K562 (cell line): ENCODE data around the gene KATNB1. TPM values are rescaled to one million over a fixed set of nuclear protein-coding genes. Genes with fewer than 3 reads are reported as not detected.

ENCODE experiments used
- ARHGAP35 ChIP-seq: fragments of 450-650 bp; IDR thresholded peaks from 2 replicates; pipeline ENCODE4 v1.6.1; 2018; ENCODE audit not compliant: partially characterized antibody
- E2F3 ChIP-seq: fragments of 250-450 bp; sonication (Bioruptor Pico); IDR thresholded peaks from 2 replicates; pipeline ENCODE4 v1.4.0; 2020; ENCODE audit warnings: mild to moderate bottlenecking
- HDAC1 ChIP-seq, 2 experiments: fragments of 450-650 bp; IDR thresholded peaks; 2 replicates each; pipeline ENCODE4 v1.6.1; 2016 to 2017; ENCODE audit warnings: inconsistent platforms in 1 of 2, mild to moderate bottlenecking in 1 of 2, moderate library complexity in 1 of 2
- KAT2B ChIP-seq: IDR thresholded peaks from one replicate; pipeline ENCODE4 v1.6.1; 2012; ENCODE audit warnings: low read depth, mild to moderate bottlenecking, control low read depth, inconsistent platforms, low read length, moderate library complexity
- KAT8 ChIP-seq: fragments of 450-650 bp; IDR thresholded peaks from 2 replicates; pipeline ENCODE4 v1.6.1; 2016; ENCODE audit warnings: low read depth, mild to moderate bottlenecking
- NR2C1 ChIP-seq, 2 experiments: fragments of 450-650 bp; IDR thresholded peaks; 2 replicates each; pipeline ENCODE4 v1.6.1; 2017; ENCODE audit warnings: mild to moderate bottlenecking in 2 of 2, antibody characterized with exemption in 1 of 2, inconsistent platforms in 1 of 2, missing compliant biosample characterization in 1 of 2, missing genetic modification characterization in 1 of 2
- SLC30A9 ChIP-seq: fragments of 250-450 bp; sonication (Bioruptor Pico); IDR thresholded peaks from 2 replicates; pipeline ENCODE4 v1.8.0; 2022; ENCODE audit warnings: mild to moderate bottlenecking, moderate library complexity
- TCF7L2 ChIP-seq: fragments of 150-350 bp; IDR thresholded peaks from 2 replicates; pipeline ENCODE4 v1.6.1; 2016; ENCODE audit warnings: low read depth, mild to moderate bottlenecking, low read length, moderate library complexity
- ZNF347 ChIP-seq: fragments of 450-650 bp; formaldehyde crosslinking; IDR thresholded peaks from 2 replicates; pipeline ENCODE4 v1.4.0; 2020; ENCODE audit warnings: low read depth, mild to moderate bottlenecking, moderate library complexity
- ZNF644 ChIP-seq: fragments of 200-800 bp; sonication (Bioruptor generic); IDR thresholded peaks from 2 replicates; pipeline ENCODE4 v1.6.1; 2016; ENCODE audit warnings: low read depth, missing genetic modification characterization, missing compliant biosample characterization
- polyA plus RNA-seq, 8 experiments: library from polyadenylated mRNA; depleted of rRNA in 4 of 8; stranded (reverse) in 5 of 8; unstranded in 3 of 8; fragments of >200 nt; fragmentation: Nextera tagmentation in 2 of 8; fragmentation: Illumina TruSeq in 1 of 8; extraction: Ambion mirVana in 2 of 8; extraction: Trizol in 1 of 8; gene quantifications; 2 replicates each; pipeline versions ENCODE4 v1.2.1 to v1.2.3, GENCODE V29; 2011 to 2014; ENCODE audit warnings: inconsistent platforms in 1 of 8, missing spikeins in 1 of 8
- total RNA-seq, 7 experiments: library from RNA; depleted of rRNA in 6 of 7; stranded (reverse); fragments of >200 nt in 6 of 7; fragmentation: Illumina TruSeq in 2 of 7; extraction: Trizol in 2 of 7; gene quantifications; 2 replicates each; pipeline versions ENCODE4 v1.2.1 to v1.2.3, GENCODE V29; 2011 to 2021; ENCODE audit warnings: low replicate concordance in 1 of 7
- TF ChIP-seq, protein P1 (sequence below): fragments of 450-650 bp; conservative IDR thresholded peaks from 2 replicates; pipeline ENCODE4 v1.6.1; 2016; ENCODE audit warnings: missing genetic modification characterization, low read depth, mild to moderate bottlenecking, missing compliant biosample characterization, moderate library complexity
- TF ChIP-seq, protein P2 (sequence below): sonication (generic); formaldehyde crosslinking; IDR thresholded peaks from 2 replicates; pipeline ENCODE4 v1.8.0; 2022; ENCODE audit warnings: missing genetic modification reagents, mild to moderate bottlenecking, moderate library complexity, borderline replicate concordance
- TF ChIP-seq, protein P3 (sequence below): sonication (generic); formaldehyde crosslinking; IDR thresholded peaks from 2 replicates; pipeline ENCODE4 v1.8.0; 2022; ENCODE audit warnings: mild to moderate bottlenecking, missing genetic modification reagents
- TF ChIP-seq, protein P4 (sequence below): sonication (generic); formaldehyde crosslinking; IDR thresholded peaks from 2 replicates; pipeline ENCODE4 v1.5.0; 2020; ENCODE audit warnings: missing genetic modification reagents
- TF ChIP-seq, protein P5 (sequence below): fragments of 450-650 bp; formaldehyde crosslinking; conservative IDR thresholded peaks from 2 replicates; pipeline ENCODE4 v1.4.0; 2022; ENCODE audit warnings: mild to moderate bottlenecking, missing genetic modification characterization
- TF ChIP-seq, protein P6 (sequence below): fragments of 250-450 bp; sonication (Bioruptor Pico); IDR thresholded peaks from 2 replicates; pipeline ENCODE4 v1.8.0; 2021; ENCODE audit warnings: moderate library complexity, mild to moderate bottlenecking, inconsistent platforms

The KATNB1 gene
- total and polyA plus RNA-seq, 9 of the 15 experiments (the other 6 are each of a cell fraction or from before 2014, with no cell fraction given): 1.2 to 52.6 (median 21.9) TPM

DNA sequence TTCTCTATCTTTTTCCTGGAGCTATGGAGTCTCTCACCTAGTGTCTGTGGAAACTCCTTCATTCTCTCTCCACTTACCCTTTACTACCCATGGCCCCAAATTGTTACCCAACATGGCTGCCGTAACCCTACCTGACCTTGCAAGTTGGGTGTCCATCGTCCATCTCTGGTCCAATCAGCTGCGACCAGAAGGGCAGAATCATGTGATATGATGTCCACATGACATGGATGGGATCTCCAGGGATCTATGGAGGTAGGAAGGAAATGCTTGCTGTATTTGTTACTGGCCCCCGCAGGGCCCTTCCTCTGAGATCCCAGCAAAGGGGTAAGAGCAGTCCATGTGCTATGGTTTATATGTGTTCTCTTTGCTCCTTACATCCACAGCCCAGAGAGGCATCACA lies 49.0 kb upstream of the KATNB1 start (continued):
- TF ChIP-seq, protein P1, sequence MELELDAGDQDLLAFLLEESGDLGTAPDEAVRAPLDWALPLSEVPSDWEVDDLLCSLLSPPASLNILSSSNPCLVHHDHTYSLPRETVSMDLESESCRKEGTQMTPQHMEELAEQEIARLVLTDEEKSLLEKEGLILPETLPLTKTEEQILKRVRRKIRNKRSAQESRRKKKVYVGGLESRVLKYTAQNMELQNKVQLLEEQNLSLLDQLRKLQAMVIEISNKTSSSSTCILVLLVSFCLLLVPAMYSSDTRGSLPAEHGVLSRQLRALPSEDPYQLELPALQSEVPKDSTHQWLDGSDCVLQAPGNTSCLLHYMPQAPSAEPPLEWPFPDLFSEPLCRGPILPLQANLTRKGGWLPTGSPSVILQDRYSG: 0 out of 2 replicates have a peak, but pooled peaks have one; percentile 24
- no peak for TF ChIP-seq HDAC1 (IDR thresholded peaks at IDR 0.05)
- TF ChIP-seq, protein P2, sequence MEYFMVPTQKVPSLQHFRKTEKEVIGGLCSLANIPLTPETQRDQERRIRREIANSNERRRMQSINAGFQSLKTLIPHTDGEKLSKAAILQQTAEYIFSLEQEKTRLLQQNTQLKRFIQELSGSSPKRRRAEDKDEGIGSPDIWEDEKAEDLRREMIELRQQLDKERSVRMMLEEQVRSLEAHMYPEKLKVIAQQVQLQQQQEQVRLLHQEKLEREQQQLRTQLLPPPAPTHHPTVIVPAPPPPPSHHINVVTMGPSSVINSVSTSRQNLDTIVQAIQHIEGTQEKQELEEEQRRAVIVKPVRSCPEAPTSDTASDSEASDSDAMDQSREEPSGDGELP (CRISPR knock-in tag): 0 out of 2 replicates have a peak, but pooled peaks have one; percentile 14
- no peak for TF ChIP-seq ARHGAP35
- TF ChIP-seq TCF7L2: no peak
- no peak for TF ChIP-seq SLC30A9
- TF ChIP-seq KAT8: no peak
- TF ChIP-seq NR2C1 (IDR thresholded peaks at IDR 0.05): no peak
- peak; percentile 33; the same call in 1 of the 2 replicates for TF ChIP-seq NR2C1 (tag; IDR thresholded peaks at IDR 0.05)
- TF ChIP-seq E2F3 (CRISPR knock-in tag): no peak
- TF ChIP-seq ZNF347 (CRISPR knock-in tag): no peak
- TF ChIP-seq, protein P3, sequence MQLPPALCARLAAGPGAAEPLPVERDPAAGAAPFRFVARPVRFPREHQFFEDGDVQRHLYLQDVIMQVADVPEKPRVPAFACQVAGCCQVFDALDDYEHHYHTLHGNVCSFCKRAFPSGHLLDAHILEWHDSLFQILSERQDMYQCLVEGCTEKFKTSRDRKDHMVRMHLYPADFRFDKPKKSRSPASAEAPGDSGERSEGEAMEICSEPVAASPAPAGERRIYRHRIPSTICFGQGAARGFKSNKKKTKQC (CRISPR knock-in tag): no peak
- no peak for TF ChIP-seq ZNF644 (tag)
- TF ChIP-seq, protein P4, sequence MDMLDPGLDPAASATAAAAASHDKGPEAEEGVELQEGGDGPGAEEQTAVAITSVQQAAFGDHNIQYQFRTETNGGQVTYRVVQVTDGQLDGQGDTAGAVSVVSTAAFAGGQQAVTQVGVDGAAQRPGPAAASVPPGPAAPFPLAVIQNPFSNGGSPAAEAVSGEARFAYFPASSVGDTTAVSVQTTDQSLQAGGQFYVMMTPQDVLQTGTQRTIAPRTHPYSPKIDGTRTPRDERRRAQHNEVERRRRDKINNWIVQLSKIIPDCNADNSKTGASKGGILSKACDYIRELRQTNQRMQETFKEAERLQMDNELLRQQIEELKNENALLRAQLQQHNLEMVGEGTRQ: peak; percentile 56
- no peak for TF ChIP-seq KAT2B
- TF ChIP-seq, protein P5, sequence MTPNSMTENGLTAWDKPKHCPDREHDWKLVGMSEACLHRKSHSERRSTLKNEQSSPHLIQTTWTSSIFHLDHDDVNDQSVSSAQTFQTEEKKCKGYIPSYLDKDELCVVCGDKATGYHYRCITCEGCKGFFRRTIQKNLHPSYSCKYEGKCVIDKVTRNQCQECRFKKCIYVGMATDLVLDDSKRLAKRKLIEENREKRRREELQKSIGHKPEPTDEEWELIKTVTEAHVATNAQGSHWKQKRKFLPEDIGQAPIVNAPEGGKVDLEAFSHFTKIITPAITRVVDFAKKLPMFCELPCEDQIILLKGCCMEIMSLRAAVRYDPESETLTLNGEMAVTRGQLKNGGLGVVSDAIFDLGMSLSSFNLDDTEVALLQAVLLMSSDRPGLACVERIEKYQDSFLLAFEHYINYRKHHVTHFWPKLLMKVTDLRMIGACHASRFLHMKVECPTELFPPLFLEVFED (CRISPR knock-in tag): no peak
- TF ChIP-seq, protein P6, sequence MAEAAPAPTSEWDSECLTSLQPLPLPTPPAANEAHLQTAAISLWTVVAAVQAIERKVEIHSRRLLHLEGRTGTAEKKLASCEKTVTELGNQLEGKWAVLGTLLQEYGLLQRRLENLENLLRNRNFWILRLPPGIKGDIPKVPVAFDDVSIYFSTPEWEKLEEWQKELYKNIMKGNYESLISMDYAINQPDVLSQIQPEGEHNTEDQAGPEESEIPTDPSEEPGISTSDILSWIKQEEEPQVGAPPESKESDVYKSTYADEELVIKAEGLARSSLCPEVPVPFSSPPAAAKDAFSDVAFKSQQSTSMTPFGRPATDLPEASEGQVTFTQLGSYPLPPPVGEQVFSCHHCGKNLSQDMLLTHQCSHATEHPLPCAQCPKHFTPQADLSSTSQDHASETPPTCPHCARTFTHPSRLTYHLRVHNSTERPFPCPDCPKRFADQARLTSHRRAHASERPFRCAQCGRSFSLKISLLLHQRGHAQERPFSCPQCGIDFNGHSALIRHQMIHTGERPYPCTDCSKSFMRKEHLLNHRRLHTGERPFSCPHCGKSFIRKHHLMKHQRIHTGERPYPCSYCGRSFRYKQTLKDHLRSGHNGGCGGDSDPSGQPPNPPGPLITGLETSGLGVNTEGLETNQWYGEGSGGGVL: no peak
